ENCODE data around the gene CYB561. TPM values are rescaled to one million over a fixed set of nuclear protein-coding genes. Genes with fewer than 3 reads are reported as not detected.
A peak's percentile ranks its signal among the peaks of the same experiment; 100 is the strongest.

CYB561 gene
- total RNA-seq, 1 experiment from 2014 or later = 16.7 TPM

GRCh38 chr17:63451150-63451549, 5.0 kb upstream of the CYB561 start:
- DNase-seq (ENCODE audit: low read depth) = no peak

- peak; percentile 25 for DNase-seq (ENCODE audit: low read depth)
These were observed 4.4 kb upstream of the CYB561 start for GRCh38 chr17:63450551-63450950.

- no peak for DNase-seq (ENCODE audit: low read depth)
These were observed 2.5 kb upstream of the CYB561 start for GRCh38 chr17:63448655-63449054.

- DNase-seq (ENCODE audit: low read depth) = no peak
These were observed 1.4 kb upstream of the CYB561 start for GRCh38 chr17:63447471-63448009.

- peak; percentile 68 for DNase-seq (ENCODE audit: low read depth)
These were observed 806 bp upstream of the CYB561 start for GRCh38 chr17:63446753-63447470.

GRCh38 chr17:63445571-63445953, 544 bp downstream of the CYB561 start:
- no peak for DNase-seq (ENCODE audit: low read depth)

- DNase-seq (ENCODE audit: low read depth) = no peak
These were observed 1.0 kb downstream of the CYB561 start for GRCh38 chr17:63445065-63445464.

GRCh38 chr17:63444457-63444856, 1.6 kb downstream of the CYB561 start:
- DNase-seq (ENCODE audit: low read depth) = no peak

- DNase-seq (ENCODE audit: low read depth) = no peak
These were observed 3.1 kb downstream of the CYB561 start for GRCh38 chr17:63443053-63443452.

- DNase-seq (ENCODE audit: low read depth) = no peak
These were observed 3.5 kb downstream of the CYB561 start for GRCh38 chr17:63442549-63443035.

- no peak for DNase-seq (ENCODE audit: low read depth)
These were observed 4.0 kb downstream of the CYB561 start for GRCh38 chr17:63442074-63442473.

GRCh38 chr17:63441654-63442053, 4.5 kb downstream of the CYB561 start:
- DNase-seq (ENCODE audit: low read depth) = no peak

GRCh38 chr17:63440770-63441335, 5.3 kb downstream of the CYB561 start:
- DNase-seq (ENCODE audit: low read depth) = no peak

- no peak for DNase-seq (ENCODE audit: low read depth)
These were observed 5.9 kb downstream of the CYB561 start for GRCh38 chr17:63440127-63440769.

- peak; percentile 47 for DNase-seq (ENCODE audit: low read depth)
These were observed 6.4 kb downstream of the CYB561 start for GRCh38 chr17:63439687-63440086.

- DNase-seq (ENCODE audit: low read depth) = no peak
These were observed 7.7 kb downstream of the CYB561 start for GRCh38 chr17:63438092-63439051.

GRCh38 chr17:63437287-63438091, 8.6 kb downstream of the CYB561 start:
- no peak for DNase-seq (ENCODE audit: low read depth)

GRCh38 chr17:63436523-63437110, 9.5 kb downstream of the CYB561 start:
- DNase-seq (ENCODE audit: low read depth) = peak; percentile 23

GRCh38 chr17:63435681-63436522, 10.2 kb downstream of the CYB561 start:
- no peak for DNase-seq (ENCODE audit: low read depth)

All from Daoy (cell line).